ENCODE data around the gene PRPF8. TPM values are rescaled to one million over a fixed set of nuclear protein-coding genes. Genes with fewer than 3 reads are reported as not detected.

The PRPF8 gene
- polyA plus RNA-seq, 1 donor from 2014 or later = 56.9 TPM

- Histone ChIP-seq H3K9me3 (ENCODE audit: low read length) (no peaks in the 10 kb centered on the region), H3K4me3 (ENCODE audit: low read length) (no peak overlapping the region), H3K4me2 (ENCODE audit: low read length) (no peak overlapping the region), H3K36me3 (ENCODE audit: insufficient read depth, low read length) (no peaks in the 10 kb centered on the region), H3K27me3 (ENCODE audit: insufficient read depth, low read depth, low read length) (no peaks in the 10 kb centered on the region), H3K79me2 (replicated peaks; ENCODE audit: insufficient read depth, low read length) (no peaks in the 10 kb centered on the region), H3K9ac (ENCODE audit: low read length) (no peak overlapping the region), H3K9me2 (ENCODE audit: insufficient read depth, low read length) (no peaks in the 10 kb centered on the region), H3K27ac (ENCODE audit: low read length) (no peak overlapping the region), H3F3A (ENCODE audit: insufficient read depth, low read length, poor library complexity, severe bottlenecking) (no peaks in the 10 kb centered on the region), H4K20me1 (ENCODE audit: insufficient read depth) (peaks cover 4% of the 10 kb centered on the region), H2AFZ (ENCODE audit: low read depth, low read length) (no peak overlapping the region)
- TF ChIP-seq MXI1 (conservative IDR thresholded peaks at IDR 0.05; ENCODE audit: poor library complexity, severe bottlenecking) = no peak
- no peak for TF ChIP-seq CTCF (IDR thresholded peaks at IDR 0.05; ENCODE audit: poor library complexity, severe bottlenecking)
- no peak for TF ChIP-seq EP300 (conservative IDR thresholded peaks at IDR 0.05; ENCODE audit: poor library complexity, severe bottlenecking)
- no peak for TF ChIP-seq SMC3 (conservative IDR thresholded peaks at IDR 0.05; ENCODE audit: poor library complexity)
- no peak for TF ChIP-seq EZH2 (IDR thresholded peaks at IDR 0.05; ENCODE audit: borderline replicate concordance, insufficient read depth, low read length, poor library complexity, severe bottlenecking)
- TF ChIP-seq TAF1 (IDR thresholded peaks at IDR 0.05; ENCODE audit: low read depth) = no peak
- no peak for TF ChIP-seq POLR2AphosphoS5 (IDR thresholded peaks at IDR 0.05)
- no peak for TF ChIP-seq RAD21 (conservative IDR thresholded peaks at IDR 0.05)
- TF ChIP-seq REST (IDR thresholded peaks at IDR 0.05; ENCODE audit: borderline replicate concordance) = no peak
Measured at GRCh38 chr17:1616101-1616500, 68.6 kb downstream of the PRPF8 start.

- Histone ChIP-seq H3K27ac (ENCODE audit: low read length) (no peak overlapping the region), H3K36me3 (ENCODE audit: insufficient read depth, low read length) (no peaks in the 10 kb centered on the region), H3K79me2 (replicated peaks; ENCODE audit: insufficient read depth, low read length) (no peaks in the 10 kb centered on the region), H2AFZ (ENCODE audit: low read depth, low read length) (no peak overlapping the region), H3K4me3 (ENCODE audit: low read length) (no peak overlapping the region), H3K27me3 (ENCODE audit: insufficient read depth, low read depth, low read length) (no peaks in the 10 kb centered on the region), H3K9ac (ENCODE audit: low read length) (no peak overlapping the region), H4K20me1 (ENCODE audit: insufficient read depth) (no peaks in the 10 kb centered on the region), H3K9me3 (ENCODE audit: low read length) (no peaks in the 10 kb centered on the region), H3K9me2 (ENCODE audit: insufficient read depth, low read length) (no peaks in the 10 kb centered on the region), H3K4me2 (ENCODE audit: low read length) (no peak overlapping the region), H3F3A (ENCODE audit: insufficient read depth, low read length, poor library complexity, severe bottlenecking) (no peaks in the 10 kb centered on the region)
- TF ChIP-seq RAD21 (conservative IDR thresholded peaks at IDR 0.05) (no peak), SMC3 (conservative IDR thresholded peaks at IDR 0.05; ENCODE audit: poor library complexity) (no peak), TAF1 (IDR thresholded peaks at IDR 0.05; ENCODE audit: low read depth) (no peak)
Measured at GRCh38 chr17:1612400-1612799, 72.3 kb downstream of the PRPF8 start.

GRCh38 chr17:1611715-1612114, 73.0 kb downstream of the PRPF8 start:
- Histone ChIP-seq H3K9me3 (ENCODE audit: low read length) (no peaks in the 10 kb centered on the region), H3K4me3 (ENCODE audit: low read length) (no peak overlapping the region), H2AFZ (ENCODE audit: low read depth, low read length) (no peak overlapping the region), H3K36me3 (ENCODE audit: insufficient read depth, low read length) (no peaks in the 10 kb centered on the region), H3K9ac (ENCODE audit: low read length) (no peak overlapping the region), H3K9me2 (ENCODE audit: insufficient read depth, low read length) (no peaks in the 10 kb centered on the region), H3K27ac (ENCODE audit: low read length) (no peak overlapping the region), H3K4me2 (ENCODE audit: low read length) (no peak overlapping the region), H3K79me2 (replicated peaks; ENCODE audit: insufficient read depth, low read length) (no peaks in the 10 kb centered on the region), H3K27me3 (ENCODE audit: insufficient read depth, low read depth, low read length) (no peaks in the 10 kb centered on the region), H3F3A (ENCODE audit: insufficient read depth, low read length, poor library complexity, severe bottlenecking) (no peaks in the 10 kb centered on the region), H4K20me1 (ENCODE audit: insufficient read depth) (no peaks in the 10 kb centered on the region)
- TF ChIP-seq EZH2 (IDR thresholded peaks at IDR 0.05; ENCODE audit: borderline replicate concordance, insufficient read depth, low read length, poor library complexity, severe bottlenecking) = no peak
- TF ChIP-seq MXI1 (conservative IDR thresholded peaks at IDR 0.05; ENCODE audit: poor library complexity, severe bottlenecking) = no peak
- TF ChIP-seq EP300 (conservative IDR thresholded peaks at IDR 0.05; ENCODE audit: poor library complexity, severe bottlenecking) = no peak
- TF ChIP-seq REST (IDR thresholded peaks at IDR 0.05; ENCODE audit: borderline replicate concordance) = no peak
- no peak for TF ChIP-seq RAD21 (conservative IDR thresholded peaks at IDR 0.05)
- no peak for TF ChIP-seq SMC3 (conservative IDR thresholded peaks at IDR 0.05; ENCODE audit: poor library complexity)
- TF ChIP-seq TAF1 (IDR thresholded peaks at IDR 0.05; ENCODE audit: low read depth) = no peak
- no peak for TF ChIP-seq POLR2AphosphoS5 (IDR thresholded peaks at IDR 0.05)
- TF ChIP-seq CTCF (IDR thresholded peaks at IDR 0.05; ENCODE audit: poor library complexity, severe bottlenecking) = no peak

Measured in neural cell (in vitro differentiated cells).